K562 (cell line): ENCODE results near the gene THUMPD1. TPM values are rescaled to one million over a fixed set of nuclear protein-coding genes. Genes with fewer than 3 reads are reported as not detected.
A peak's percentile ranks its signal among the peaks of the same experiment; 100 is the strongest.

ENCODE experiments used
- BRD9 ChIP-seq: fragments of 450-650 bp; IDR thresholded peaks from 2 replicates; pipeline ENCODE4 v1.6.1; 2018; ENCODE audit warnings: low read depth; ENCODE audit not compliant: partially characterized antibody
- CBFA2T2 ChIP-seq: fragments of 450-650 bp; conservative IDR thresholded peaks from 2 replicates; pipeline ENCODE4 v1.6.1; 2017; ENCODE audit warnings: mild to moderate bottlenecking
- DPF2 ChIP-seq: fragments of 450-650 bp; IDR thresholded peaks from 2 replicates; pipeline ENCODE4 v1.6.1; 2016
- EP400 ChIP-seq: fragments of 450-650 bp; IDR thresholded peaks from 2 replicates; pipeline ENCODE4 v1.6.1; 2017; ENCODE audit warnings: antibody characterized with exemption, mild to moderate bottlenecking, moderate library complexity
- ETV5 ChIP-seq: sonication (generic); formaldehyde crosslinking; IDR thresholded peaks from 2 replicates; pipeline ENCODE4 v1.4.0; 2020; ENCODE audit warnings: low read depth, mild to moderate bottlenecking, missing genetic modification reagents
- KLF16 ChIP-seq: IDR thresholded peaks from 2 replicates; pipeline ENCODE4 v1.6.1; 2016; ENCODE audit warnings: antibody characterized with exemption
- RCOR1 ChIP-seq, 2 experiments: IDR thresholded peaks; 2 replicates each; pipeline ENCODE4 v1.6.1; 2012; ENCODE audit warnings: low read depth in 2 of 2, low read length in 2 of 2, borderline replicate concordance in 1 of 2, improper control_type of control experiment in 1 of 2
- SMARCE1 ChIP-seq: fragments of 450-650 bp; IDR thresholded peaks from 2 replicates; pipeline ENCODE4 v1.7.1; 2016; ENCODE audit warnings: mild to moderate bottlenecking
- TAF7 ChIP-seq: fragments of 450-650 bp; IDR thresholded peaks from 2 replicates; pipeline ENCODE4 v1.6.1; 2016; ENCODE audit warnings: missing genetic modification characterization, missing compliant biosample characterization
- ZNF76 ChIP-seq: fragments of 250-450 bp; sonication (Bioruptor Pico); IDR thresholded peaks from 2 replicates; pipeline ENCODE4 v1.4.0; 2020; ENCODE audit warnings: mild to moderate bottlenecking, moderate library complexity, borderline replicate concordance
- polyA plus RNA-seq, 8 experiments: library from polyadenylated mRNA; depleted of rRNA in 4 of 8; stranded (reverse) in 5 of 8; unstranded in 3 of 8; fragments of >200 nt; fragmentation: Nextera tagmentation in 2 of 8; fragmentation: Illumina TruSeq in 1 of 8; extraction: Ambion mirVana in 2 of 8; extraction: Trizol in 1 of 8; gene quantifications; 2 replicates each; pipeline versions ENCODE4 v1.2.1 to v1.2.3, GENCODE V29; 2011 to 2014; ENCODE audit warnings: inconsistent platforms in 1 of 8, missing spikeins in 1 of 8
- total RNA-seq, 7 experiments: library from RNA; depleted of rRNA in 6 of 7; stranded (reverse); fragments of >200 nt in 6 of 7; fragmentation: Illumina TruSeq in 2 of 7; extraction: Trizol in 2 of 7; gene quantifications; 2 replicates each; pipeline versions ENCODE4 v1.2.1 to v1.2.3, GENCODE V29; 2011 to 2021; ENCODE audit warnings: low replicate concordance in 1 of 7
- TF ChIP-seq, protein P1 (sequence below): fragments of 450-650 bp; IDR thresholded peaks from 2 replicates; pipeline ENCODE4 v1.6.1; 2016
- TF ChIP-seq, protein P2 (sequence below): fragments of 250-450 bp; sonication (Bioruptor Pico); IDR thresholded peaks from 2 replicates; pipeline ENCODE4 v1.5.0; 2021
- TF ChIP-seq, protein P3 (sequence below), 2 experiments: fragments of 450-650 bp in 1 of 2; sonication (generic) in 1 of 2; formaldehyde crosslinking in 1 of 2; IDR thresholded peaks; 2 replicates each; pipeline versions ENCODE4 v1.7.1 to v1.9.0; 2016 to 2022; ENCODE audit warnings: inconsistent platforms in 1 of 2, mild to moderate bottlenecking in 1 of 2, missing genetic modification reagents in 1 of 2
- TF ChIP-seq, protein P4 (sequence below): fragments of 450-650 bp; IDR thresholded peaks from 2 replicates; pipeline ENCODE4 v1.6.1; 2017; ENCODE audit warnings: mild to moderate bottlenecking, moderate library complexity

The THUMPD1 gene
- total and polyA plus RNA-seq, 9 of the 15 experiments (the other 6 are each of a cell fraction or from before 2014, with no cell fraction given): 37.8 to 101 (median 56.8) TPM

- TF ChIP-seq, protein P1, sequence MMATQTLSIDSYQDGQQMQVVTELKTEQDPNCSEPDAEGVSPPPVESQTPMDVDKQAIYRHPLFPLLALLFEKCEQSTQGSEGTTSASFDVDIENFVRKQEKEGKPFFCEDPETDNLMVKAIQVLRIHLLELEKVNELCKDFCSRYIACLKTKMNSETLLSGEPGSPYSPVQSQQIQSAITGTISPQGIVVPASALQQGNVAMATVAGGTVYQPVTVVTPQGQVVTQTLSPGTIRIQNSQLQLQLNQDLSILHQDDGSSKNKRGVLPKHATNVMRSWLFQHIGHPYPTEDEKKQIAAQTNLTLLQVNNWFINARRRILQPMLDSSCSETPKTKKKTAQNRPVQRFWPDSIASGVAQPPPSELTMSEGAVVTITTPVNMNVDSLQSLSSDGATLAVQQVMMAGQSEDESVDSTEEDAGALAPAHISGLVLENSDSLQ: peak; percentile 55
- no peak for TF ChIP-seq TAF7
- peak; percentile 88 for TF ChIP-seq KLF16
- peak; percentile 81 for TF ChIP-seq CBFA2T2
- peak; percentile 87 for TF ChIP-seq DPF2
- TF ChIP-seq, protein P2, sequence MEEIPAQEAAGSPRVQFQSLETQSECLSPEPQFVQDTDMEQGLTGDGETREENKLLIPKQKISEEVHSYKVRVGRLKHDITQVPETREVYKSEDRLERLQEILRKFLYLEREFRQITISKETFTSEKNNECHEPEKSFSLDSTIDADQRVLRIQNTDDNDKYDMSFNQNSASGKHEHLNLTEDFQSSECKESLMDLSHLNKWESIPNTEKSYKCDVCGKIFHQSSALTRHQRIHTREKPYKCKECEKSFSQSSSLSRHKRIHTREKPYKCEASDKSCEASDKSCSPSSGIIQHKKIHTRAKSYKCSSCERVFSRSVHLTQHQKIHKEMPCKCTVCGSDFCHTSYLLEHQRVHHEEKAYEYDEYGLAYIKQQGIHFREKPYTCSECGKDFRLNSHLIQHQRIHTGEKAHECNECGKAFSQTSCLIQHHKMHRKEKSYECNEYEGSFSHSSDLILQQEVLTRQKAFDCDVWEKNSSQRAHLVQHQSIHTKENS: no peak
- TF ChIP-seq ZNF76: 0 out of 2 replicates have a peak, but pooled peaks have one; percentile 63
- peak; percentile 39 for TF ChIP-seq EP400
- TF ChIP-seq, protein P3, sequence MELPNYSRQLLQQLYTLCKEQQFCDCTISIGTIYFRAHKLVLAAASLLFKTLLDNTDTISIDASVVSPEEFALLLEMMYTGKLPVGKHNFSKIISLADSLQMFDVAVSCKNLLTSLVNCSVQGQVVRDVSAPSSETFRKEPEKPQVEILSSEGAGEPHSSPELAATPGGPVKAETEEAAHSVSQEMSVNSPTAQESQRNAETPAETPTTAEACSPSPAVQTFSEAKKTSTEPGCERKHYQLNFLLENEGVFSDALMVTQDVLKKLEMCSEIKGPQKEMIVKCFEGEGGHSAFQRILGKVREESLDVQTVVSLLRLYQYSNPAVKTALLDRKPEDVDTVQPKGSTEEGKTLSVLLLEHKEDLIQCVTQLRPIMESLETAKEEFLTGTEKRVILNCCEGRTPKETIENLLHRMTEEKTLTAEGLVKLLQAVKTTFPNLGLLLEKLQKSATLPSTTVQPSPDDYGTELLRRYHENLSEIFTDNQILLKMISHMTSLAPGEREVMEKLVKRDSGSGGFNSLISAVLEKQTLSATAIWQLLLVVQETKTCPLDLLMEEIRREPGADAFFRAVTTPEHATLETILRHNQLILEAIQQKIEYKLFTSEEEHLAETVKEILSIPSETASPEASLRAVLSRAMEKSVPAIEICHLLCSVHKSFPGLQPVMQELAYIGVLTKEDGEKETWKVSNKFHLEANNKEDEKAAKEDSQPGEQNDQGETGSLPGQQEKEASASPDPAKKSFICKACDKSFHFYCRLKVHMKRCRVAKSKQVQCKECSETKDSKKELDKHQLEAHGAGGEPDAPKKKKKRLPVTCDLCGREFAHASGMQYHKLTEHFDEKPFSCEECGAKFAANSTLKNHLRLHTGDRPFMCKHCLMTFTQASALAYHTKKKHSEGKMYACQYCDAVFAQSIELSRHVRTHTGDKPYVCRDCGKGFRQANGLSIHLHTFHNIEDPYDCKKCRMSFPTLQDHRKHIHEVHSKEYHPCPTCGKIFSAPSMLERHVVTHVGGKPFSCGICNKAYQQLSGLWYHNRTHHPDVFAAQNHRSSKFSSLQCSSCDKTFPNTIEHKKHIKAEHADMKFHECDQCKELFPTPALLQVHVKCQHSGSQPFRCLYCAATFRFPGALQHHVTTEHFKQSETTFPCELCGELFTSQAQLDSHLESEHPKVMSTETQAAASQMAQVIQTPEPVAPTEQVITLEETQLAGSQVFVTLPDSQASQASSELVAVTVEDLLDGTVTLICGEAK (IDR thresholded peaks at IDR 0.05): no peak
- TF ChIP-seq, protein P3 (CRISPR knock-in tag; IDR thresholded peaks at IDR 0.05): no peak
- TF ChIP-seq ETV5 (CRISPR knock-in tag): peak; percentile 80
- peak in 1 of 2 experiments; percentile 81; a peak in 2 of 4 replicates for TF ChIP-seq RCOR1 (IDR thresholded peaks at IDR 0.05; ENCODE audit: borderline replicate concordance in 1 of 2, low read depth in 2 of 2, low read length in 2 of 2)
- TF ChIP-seq, protein P4, sequence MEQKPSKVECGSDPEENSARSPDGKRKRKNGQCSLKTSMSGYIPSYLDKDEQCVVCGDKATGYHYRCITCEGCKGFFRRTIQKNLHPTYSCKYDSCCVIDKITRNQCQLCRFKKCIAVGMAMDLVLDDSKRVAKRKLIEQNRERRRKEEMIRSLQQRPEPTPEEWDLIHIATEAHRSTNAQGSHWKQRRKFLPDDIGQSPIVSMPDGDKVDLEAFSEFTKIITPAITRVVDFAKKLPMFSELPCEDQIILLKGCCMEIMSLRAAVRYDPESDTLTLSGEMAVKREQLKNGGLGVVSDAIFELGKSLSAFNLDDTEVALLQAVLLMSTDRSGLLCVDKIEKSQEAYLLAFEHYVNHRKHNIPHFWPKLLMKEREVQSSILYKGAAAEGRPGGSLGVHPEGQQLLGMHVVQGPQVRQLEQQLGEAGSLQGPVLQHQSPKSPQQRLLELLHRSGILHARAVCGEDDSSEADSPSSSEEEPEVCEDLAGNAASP: no peak
- peak; percentile 59 for TF ChIP-seq BRD9
- TF ChIP-seq SMARCE1: peak; percentile 90
Measured at GRCh38 chr16:20744922-20745440, 3.4 kb upstream of the THUMPD1 start (continued).
